ENCODE results near the gene CDKN3.
"Not testable (repeated sequence)": the region's sequence is repeated elsewhere in the genome, so short reads cannot be mapped to it uniquely, and the experiment has no call there.

The CDKN3 gene

DNA sequence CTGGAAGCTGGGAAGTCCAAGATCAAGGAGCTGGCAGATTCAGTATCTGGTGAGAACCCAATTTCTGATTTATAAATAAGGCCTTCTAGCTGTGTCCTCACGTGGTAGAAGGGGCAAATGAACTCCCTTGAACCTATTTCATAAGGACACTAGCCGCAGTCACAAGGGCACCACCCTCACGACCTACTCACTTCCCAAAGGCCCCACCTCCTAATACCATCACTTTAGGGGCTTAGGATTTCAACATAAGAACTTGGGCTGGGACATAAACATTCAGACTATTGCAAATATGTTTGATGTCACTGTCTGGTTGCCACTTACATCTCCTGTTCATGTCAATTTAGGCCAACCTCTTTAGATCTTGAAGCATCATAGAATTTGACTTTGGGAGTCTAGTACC is 55.2 kb downstream of the CDKN3 start:
- FAIRE-seq = no peak
- DNase-seq (ENCODE audit: insufficient read length, low spot score) = no peak

DNA sequence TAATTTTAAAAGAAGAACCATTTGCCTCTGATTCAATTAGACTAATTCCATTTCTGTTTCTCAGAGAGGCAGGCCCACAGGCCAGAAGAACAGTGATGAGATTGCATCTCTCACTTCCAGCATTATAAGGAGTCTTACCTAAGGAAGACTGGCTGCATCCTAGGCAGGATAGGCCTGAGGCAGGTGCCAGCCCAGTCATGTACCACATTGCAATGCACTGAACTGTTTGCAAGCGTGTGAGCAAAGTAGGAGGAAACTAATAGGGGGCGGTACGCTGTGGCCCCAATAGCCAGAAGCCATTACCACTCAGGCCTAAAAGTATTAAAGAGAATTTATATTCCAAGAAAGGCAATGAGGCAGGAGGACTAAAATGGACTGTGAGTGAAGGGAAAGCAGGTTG is 56.4 kb downstream of the CDKN3 start:
- FAIRE-seq (peak; percentile 55), DNase-seq (ENCODE audit: insufficient read length, low spot score) (no peak)

DNA sequence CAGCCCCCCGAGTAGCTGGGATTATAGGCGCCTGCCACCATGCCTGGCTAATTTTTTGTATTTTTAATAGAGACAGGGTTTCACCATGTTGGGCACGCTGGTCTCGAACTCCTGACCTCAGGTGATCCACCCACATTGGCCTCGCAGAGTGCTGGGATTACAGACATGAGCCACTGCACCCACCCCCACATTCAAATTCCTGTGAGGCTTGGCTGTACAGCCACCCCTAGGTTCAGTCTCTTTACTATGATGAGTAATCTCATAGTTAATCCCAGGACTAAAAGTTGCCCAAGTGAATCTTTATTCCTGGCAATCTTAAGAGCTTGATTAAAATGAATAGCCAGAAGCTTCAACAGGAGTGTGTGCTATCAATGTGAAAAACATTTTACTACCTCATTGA is 57.2 kb downstream of the CDKN3 start:
- FAIRE-seq = not testable (repeated sequence)
- DNase-seq (ENCODE audit: insufficient read length, low spot score) = peak; percentile 67

DNA sequence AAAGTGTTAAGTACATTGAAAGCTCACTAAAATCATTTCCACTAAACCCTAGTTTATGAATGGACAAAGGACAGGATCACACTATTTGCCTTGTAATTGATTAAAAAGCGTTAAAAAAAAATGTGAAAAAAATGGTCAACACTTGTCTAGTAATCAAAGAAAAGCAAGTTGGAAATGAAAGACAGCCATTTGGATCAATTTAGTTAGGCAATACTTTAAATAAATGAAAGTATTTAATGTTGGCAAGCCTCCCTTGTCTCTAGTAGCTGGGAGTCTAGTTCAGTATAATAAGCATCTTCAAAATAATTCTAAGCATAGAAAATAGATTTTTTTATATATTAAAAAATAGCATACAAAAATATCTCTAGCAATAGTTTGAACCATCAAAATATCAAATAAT is 58.6 kb downstream of the CDKN3 start:
- no peak for DNase-seq (ENCODE audit: insufficient read length, low spot score)
- FAIRE-seq = no peak

DNA sequence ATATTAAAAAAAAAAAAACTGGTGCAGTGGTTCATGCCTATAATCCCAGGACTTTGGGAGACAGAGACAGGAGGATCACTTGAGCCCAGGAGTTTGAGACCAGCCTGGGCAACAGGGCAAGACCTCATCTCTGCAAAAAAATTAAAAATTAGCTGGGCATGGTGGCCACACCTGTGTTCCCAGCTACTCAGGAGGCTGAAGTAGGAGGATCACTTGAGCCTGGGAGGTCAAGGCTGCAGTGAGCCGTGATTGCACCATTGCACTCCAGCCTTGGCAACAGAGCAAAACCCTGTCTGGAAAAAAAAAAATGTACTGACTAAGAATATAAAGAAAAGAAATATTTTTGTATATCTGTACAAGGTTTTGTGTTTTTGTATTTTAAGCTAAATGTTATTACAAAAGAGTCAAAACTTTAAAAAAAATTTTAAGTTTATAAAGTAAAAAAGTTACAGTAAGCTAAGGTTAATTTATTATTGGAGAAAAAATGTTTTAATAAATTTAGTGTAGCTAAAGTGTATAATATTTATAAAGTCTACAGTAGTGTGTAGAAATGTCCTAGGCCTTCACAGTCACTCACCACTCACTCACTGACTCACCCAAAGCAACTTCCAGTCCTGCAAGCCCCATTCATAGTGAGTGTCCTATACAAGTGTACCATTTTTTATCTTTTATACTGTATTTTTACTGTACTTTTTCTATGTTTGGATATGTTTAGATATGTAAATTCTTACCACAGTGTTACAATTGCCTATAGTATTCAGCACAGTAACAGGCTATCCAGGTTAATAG is 60.2 kb downstream of the CDKN3 start:
- not testable (repeated sequence) for FAIRE-seq; DNase-seq (ENCODE audit: insufficient read length, low spot score)

DNA sequence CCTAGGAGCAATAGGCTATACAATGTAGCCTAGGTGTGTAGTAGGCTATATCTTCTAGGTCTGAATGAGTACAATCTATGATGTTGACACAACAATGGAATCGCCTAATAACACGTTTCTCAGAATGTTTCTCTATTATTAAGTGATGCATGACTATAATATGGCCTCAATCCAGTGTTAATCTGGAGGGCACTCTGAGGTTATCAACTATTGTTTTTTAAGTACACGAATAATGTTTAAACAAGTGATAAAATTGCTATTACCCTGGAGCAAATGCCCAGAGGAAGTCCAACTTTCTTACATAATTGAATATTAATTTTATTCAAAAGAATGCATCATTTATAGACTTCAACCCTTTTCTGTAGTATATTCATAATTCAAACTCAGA is 60.8 kb downstream of the CDKN3 start:
- DNase-seq (ENCODE audit: insufficient read length, low spot score) = no peak
- FAIRE-seq = peak; percentile 72

DNA sequence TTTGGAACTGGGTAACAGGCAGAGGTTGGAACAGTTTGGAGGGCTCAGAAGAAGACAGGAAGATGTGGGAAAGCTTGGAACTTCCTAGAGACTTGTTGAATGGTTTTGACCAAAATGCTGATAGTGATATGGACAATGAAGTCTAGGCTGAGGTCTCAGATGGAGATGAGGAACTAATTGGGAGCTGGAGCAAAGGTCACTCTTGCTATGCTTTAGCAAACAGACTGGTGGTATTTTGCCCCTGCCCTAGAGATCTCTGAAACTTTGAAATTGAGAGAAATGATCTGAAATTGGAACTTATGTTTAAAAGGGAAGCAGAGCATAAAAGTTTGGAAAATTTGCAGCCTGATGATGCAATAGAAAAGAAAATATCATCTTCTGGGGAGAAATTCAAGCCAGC is 61.7 kb downstream of the CDKN3 start:
- FAIRE-seq; DNase-seq (ENCODE audit: insufficient read length, low spot score): not testable (repeated sequence)

DNA sequence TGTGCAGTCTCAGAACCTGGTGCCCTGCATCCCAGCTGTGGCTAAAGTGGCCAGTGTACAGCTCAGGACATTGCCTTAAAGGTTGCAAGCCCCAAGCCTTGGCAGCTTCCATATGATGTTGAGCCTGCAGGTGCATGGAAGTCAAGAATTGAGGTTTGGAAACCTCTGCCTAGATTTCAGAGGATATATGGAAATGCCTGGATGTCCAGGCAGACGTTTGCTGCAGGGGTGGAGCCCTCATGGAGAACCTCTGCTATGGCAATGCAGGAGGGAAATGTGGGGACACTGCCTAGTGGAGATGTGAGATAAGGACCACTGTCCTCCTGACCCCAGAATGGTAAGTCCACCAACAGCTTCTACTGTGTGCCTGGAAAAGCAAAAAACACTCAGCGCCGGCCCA is 62.3 kb downstream of the CDKN3 start:
- DNase-seq (ENCODE audit: insufficient read length, low spot score) (no peak), FAIRE-seq (peak; percentile 77)

DNA sequence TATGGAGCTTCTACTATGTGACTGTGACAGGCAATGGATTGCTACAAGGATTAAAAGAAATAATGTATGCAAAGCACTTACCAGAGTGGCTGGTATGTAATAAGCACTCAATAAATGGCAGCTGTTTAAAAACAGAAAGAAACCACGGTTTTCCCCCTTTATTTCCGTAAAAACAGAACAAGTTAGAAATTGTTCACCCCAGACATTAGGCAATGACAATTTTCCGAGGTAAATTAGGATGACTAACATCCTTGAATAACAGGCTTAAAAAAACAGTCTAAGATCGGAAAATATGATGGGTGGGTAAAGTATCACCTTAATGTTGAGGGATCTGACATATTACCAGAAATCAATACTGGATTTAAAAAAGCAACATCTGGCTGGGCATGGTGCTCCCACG is 65.2 kb downstream of the CDKN3 start:
- no peak for FAIRE-seq
- DNase-seq (ENCODE audit: insufficient read length, low spot score) = no peak

DNA sequence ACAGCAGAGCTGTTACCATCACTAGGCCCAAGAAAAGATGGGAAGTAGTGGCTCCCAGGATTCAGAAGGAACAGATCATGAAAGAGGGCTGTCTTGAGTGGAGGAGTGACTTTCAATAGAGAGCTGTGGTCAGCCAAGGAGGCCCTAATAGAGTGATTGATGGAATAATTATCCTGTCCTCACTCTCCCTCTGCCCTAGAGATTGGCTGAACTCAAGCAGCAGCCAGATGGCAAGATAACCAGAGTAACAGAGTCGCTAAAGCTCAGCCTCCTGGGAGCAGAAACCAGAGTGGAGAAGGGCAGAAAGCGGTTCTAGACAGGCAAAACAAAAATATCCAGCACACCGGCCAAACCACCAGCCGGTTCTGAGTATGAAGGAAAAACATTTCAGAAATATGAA is 68.8 kb downstream of the CDKN3 start:
- FAIRE-seq (peak; percentile 52), DNase-seq (ENCODE audit: insufficient read length, low spot score) (no peak)

DNA sequence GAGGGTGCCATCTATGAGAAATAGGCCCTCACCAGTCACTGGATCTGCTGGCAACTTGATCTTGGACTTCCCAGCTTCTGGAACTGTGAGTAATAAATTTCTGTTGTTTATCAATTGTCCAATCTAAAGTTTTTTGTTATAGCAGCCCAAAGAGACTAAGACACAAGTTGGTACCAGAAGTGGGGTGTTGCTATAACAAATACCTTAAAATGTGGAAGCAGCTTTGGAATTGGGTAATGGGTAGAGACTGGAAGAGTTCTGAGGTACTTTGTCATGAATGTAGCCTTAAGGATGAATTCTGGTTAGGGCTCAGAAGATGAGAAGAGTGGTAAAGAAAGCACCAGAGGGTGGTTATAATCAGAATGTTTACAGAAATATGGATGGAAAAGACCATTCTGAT is 70.5 kb downstream of the CDKN3 start:
- DNase-seq (ENCODE audit: insufficient read length, low spot score) = no peak
- FAIRE-seq = no peak
